T-helper 1 cell treated with Interleukin-12 subunit alpha and Interleukin-12 subunit beta and Interleukin-4 antibody, amounts not matched to agents 30 ng/mL and 1 ng/mL, for 36 hours (primary cell): ENCODE data around the gene ATOH8. TPM values are rescaled to one million over a fixed set of nuclear protein-coding genes. Genes with fewer than 3 reads are reported as not detected.

Source experiments
- intact Hi-C: fragments of 100-400 bp; cut with micrococcal nuclease; formaldehyde crosslinking; loops from one replicate; pipeline ENCODE4 v1.15.1; 2024
- total RNA-seq: library from RNA; stranded (reverse); gene quantifications from 2 replicates; pipeline ENCODE4 v1.2.3, GENCODE V29; 2022

ATOH8 gene
- total RNA-seq, 1 donor from 2014 or later, result 1.8 TPM

GRCh38 chr2:85751627-85752026 lies 2.2 kb upstream of the ATOH8 start:
- intact Hi-C loops, result loop anchor here (2.0 kb wide), 2 partner anchors 43 to 327 kb away; no protein-coding TSS in a partner anchor

- intact Hi-C loops, result loop anchor here (1.0 to 2.0 kb wide), 2 partner anchors 44 to 74 kb away; no protein-coding TSS in a partner anchor
Measured at GRCh38 chr2:85753035-85753524, 711 bp upstream of the ATOH8 start.

GRCh38 chr2:85754313-85755095 lies 713 bp downstream of the ATOH8 start:
- intact Hi-C loops, result no loop called here

GRCh38 chr2:85755122-85756027 lies 1.6 kb downstream of the ATOH8 start:
- intact Hi-C loops, result no loop called here

GRCh38 chr2:85756195-85756594 lies 2.4 kb downstream of the ATOH8 start:
- intact Hi-C loops, result no loop called here

- intact Hi-C loops, result no loop called here
Measured at GRCh38 chr2:85756822-85757435, 3.1 kb downstream of the ATOH8 start.

GRCh38 chr2:85757860-85758259 lies 4.1 kb downstream of the ATOH8 start:
- intact Hi-C loops, result no loop called here

- intact Hi-C loops, result no loop called here
Measured at GRCh38 chr2:85758361-85759256, 4.8 kb downstream of the ATOH8 start.

GRCh38 chr2:85759257-85759613 lies 5.4 kb downstream of the ATOH8 start:
- intact Hi-C loops, result no loop called here

GRCh38 chr2:85760371-85760770 lies 6.6 kb downstream of the ATOH8 start:
- intact Hi-C loops, result no loop called here

- intact Hi-C loops, result no loop called here
Measured at GRCh38 chr2:85760872-85761271, 7.1 kb downstream of the ATOH8 start.

GRCh38 chr2:85761512-85761944 lies 7.7 kb downstream of the ATOH8 start:
- intact Hi-C loops, result no loop called here

GRCh38 chr2:85761946-85762345 lies 8.2 kb downstream of the ATOH8 start:
- intact Hi-C loops, result no loop called here

GRCh38 chr2:85763132-85763531 lies 9.3 kb downstream of the ATOH8 start:
- intact Hi-C loops, result no loop called here

- intact Hi-C loops, result no loop called here
Measured at GRCh38 chr2:85763831-85764230, 10.0 kb downstream of the ATOH8 start.

- intact Hi-C loops, result no loop called here
Measured at GRCh38 chr2:85765081-85765731, 11.4 kb downstream of the ATOH8 start.

- intact Hi-C loops, result no loop called here
Measured at GRCh38 chr2:85766229-85766628, 12.4 kb downstream of the ATOH8 start.

- intact Hi-C loops, result no loop called here
Measured at GRCh38 chr2:85767803-85768665, 14.2 kb downstream of the ATOH8 start.

GRCh38 chr2:85768713-85769112 lies 14.9 kb downstream of the ATOH8 start:
- intact Hi-C loops, result no loop called here
